Measurements from ENCODE around the gene RNF168.
"Not testable (repeated sequence)": the region's sequence is repeated elsewhere in the genome, so short reads cannot be mapped to it uniquely, and the experiment has no call there.

RNF168 gene

GRCh38 chr3:196503196-196504076, at the start of gene RNF168:
Gene RNF168, minus strand, starts transcription at chr3:196503768. Its CDS starts 595 bp downstream, at chr3:196503173.
- DNase-seq (ENCODE audit: low read depth), result peak; percentile 89

DNA sequence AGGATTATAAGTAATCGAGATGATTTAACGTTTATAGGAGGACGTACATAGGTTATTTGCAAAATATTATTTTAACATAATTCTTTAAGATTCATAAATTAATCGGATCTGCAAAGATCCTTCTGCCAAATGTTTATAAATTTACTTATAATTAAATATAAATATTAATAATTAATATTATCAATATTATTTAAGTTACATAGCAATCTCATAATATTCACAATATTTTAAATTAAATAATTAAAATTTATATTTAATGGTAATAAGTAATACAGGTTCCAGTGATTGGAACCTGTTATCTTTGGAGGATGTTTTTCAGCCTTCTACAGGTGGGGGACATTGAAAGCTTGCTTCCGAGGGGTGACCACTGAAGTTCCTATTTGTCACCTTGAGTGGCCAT, 48.7 kb upstream of the RNF168 start:
- DNase-seq (ENCODE audit: low read depth), result no peak

DNA sequence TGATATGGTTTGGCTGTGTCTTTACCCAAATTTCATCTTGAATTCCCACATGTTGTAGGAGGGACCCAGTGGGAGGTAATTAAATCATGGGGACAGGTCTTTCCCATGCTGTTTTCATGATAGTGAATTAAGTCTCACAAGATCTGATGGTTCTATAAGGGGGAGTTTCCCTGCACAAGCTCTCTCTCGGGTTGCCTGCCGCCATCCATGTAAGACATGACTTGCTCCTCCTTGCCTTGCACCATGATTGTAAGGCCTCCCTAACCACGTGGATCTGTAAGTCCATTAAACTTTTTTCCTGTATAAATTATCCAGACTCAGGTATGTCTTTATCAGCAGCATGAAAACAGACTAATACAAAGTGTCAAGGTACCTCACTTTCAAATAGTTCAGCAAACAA, 46.6 kb upstream of the RNF168 start:
- DNase-seq (ENCODE audit: low read depth), result not testable (repeated sequence)

- DNase-seq (ENCODE audit: low read depth), result not testable (repeated sequence)
Measured at GRCh38 chr3:196549312-196549711, 45.7 kb upstream of the RNF168 start.

- DNase-seq (ENCODE audit: low read depth), result no peak
Measured at GRCh38 chr3:196547067-196547466, 43.5 kb upstream of the RNF168 start.

DNA sequence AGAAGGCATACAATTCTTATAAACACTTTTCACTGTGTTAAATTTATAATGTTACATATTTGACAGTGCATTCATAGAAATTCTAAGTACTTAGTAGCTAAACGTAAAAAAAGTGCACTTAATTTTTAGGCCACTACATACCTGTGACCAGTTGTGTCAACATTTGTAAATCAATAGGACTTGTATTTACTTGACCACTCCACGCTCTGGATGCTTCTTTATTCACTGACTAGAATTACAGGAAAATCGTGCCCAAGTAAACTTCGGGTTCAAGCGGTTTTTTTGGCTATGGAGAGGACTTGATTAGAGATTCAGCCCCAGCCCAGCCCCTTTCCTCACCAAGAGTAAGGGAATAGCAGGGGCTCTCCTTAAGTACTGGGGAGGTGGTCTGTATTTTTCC, 43.0 kb upstream of the RNF168 start:
- DNase-seq (ENCODE audit: low read depth), result no peak

DNA sequence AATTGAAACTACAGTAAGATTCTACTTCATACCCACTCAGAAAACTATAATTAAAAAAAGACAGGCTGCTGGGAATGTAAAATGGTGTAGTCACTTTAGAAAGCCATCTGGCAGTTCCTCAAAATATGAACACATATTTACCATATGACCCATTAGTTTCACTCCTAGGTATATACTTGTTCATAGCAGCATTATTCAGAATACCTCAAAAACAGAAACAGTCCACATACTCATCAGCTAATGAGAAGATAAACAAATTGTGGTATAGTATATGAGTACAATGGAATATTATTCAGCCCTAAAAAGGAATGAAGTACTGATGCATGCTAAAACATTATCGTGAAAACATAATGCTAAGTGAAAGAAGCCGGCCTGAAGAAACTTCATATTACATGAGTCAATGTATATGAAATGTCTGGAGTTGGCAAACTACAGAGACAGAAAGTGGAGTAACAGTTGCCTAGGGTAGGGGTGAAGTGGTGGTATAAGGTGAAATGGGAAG, 41.0 kb upstream of the RNF168 start:
- DNase-seq (ENCODE audit: low read depth), result no peak

DNA sequence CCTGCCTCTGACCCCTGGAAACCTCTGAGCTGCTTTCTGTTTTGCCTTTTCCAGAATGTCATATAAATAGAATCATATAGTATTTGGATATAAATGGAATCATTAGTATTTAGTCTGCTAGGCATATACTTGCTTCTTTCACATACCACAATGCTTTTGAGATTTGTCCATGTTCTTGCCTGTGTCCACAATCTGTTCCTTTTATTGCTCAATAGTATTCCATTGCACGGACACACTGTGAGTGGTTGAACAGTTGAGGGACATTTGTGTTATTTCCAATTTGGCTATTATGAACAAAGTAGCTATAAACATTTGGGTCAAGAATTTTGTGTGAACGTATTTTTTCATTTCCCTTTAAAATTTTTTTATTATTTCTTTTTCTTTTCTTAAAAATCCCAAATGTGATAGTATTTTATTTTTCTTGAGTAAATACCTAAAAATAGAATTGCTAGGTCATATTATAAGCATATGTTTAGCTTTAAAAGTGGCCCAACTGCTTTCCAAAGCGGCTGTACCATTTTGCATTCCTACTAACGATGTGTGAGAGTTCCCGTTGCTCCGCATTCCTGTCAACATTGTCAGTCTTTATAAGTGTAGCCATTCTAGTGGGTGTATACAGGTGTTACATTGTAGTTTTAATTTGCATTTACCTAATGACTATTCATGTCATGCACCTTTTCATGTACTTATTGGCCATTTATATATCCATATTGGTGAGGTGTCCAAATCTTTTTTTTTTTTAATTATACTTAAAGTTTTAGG, 38.3 kb upstream of the RNF168 start:
- no peak for DNase-seq (ENCODE audit: low read depth)

GRCh38 chr3:196537319-196537984, 33.9 kb upstream of the RNF168 start:
- peak; percentile 15 for DNase-seq (ENCODE audit: low read depth)

GRCh38 chr3:196533260-196533681, 29.7 kb upstream of the RNF168 start:
- no peak for DNase-seq (ENCODE audit: low read depth)

DNA sequence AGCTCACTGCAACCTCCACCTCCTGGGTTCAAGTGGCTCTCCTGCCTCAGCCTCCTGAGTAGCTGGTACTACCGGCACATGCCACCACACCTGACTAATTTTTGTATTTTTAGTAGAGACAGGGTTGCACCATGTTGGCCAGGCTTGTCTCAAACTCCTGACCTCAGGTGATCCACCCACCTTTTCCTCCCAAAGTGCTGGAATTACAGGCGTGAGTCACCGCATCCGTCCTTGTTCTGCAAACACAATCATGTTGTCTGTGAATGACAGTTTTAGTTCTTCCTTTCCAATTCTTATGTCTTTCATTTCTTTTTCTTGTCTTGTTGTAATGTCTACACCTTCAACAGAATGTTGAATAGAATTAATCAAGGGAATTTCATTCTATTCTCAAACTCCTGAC, 27.9 kb upstream of the RNF168 start:
- DNase-seq (ENCODE audit: low read depth), result no peak

GRCh38 chr3:196528639-196529233, 25.2 kb upstream of the RNF168 start:
- DNase-seq (ENCODE audit: low read depth), result peak; percentile 64

DNA sequence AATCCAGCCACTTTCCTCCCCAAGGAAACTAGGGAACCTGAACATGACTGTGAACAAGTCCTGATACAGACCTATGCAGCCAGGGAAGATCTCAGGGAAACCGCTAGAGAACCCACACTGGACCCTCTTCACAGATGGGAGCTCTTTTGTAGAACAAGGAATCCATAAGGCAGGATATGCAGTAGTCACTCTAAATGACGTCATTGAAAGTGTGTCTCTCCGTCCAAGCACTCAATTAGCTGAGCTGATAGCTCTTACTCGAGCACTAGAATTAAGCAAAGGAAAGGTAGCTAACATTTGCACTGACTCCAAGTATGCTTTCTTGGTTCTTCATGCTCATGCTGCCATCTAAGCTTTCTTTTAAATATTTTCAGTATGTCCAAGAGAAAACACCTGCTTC, 21.6 kb upstream of the RNF168 start:
- DNase-seq (ENCODE audit: low read depth), result no peak

DNA sequence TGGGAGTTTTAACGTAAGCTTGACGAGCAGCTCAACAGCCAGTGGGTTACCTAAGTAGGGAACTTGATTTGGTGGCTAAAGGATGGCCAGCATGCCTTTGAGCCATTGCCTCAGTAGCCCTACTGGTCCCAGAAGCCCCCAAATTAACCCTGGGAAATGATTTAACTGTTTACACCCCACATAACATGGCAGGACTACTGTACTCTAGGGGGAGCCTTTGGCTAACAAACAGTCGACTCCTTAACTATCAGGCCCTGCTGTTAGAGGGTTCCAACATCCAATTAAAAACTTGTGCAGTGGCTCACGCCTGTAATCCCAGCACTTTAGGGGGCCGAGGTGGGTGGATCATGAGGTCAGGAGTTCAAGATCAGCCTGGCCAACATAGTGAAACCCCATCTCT, 21.0 kb upstream of the RNF168 start:
- DNase-seq (ENCODE audit: low read depth), result no peak

DNA sequence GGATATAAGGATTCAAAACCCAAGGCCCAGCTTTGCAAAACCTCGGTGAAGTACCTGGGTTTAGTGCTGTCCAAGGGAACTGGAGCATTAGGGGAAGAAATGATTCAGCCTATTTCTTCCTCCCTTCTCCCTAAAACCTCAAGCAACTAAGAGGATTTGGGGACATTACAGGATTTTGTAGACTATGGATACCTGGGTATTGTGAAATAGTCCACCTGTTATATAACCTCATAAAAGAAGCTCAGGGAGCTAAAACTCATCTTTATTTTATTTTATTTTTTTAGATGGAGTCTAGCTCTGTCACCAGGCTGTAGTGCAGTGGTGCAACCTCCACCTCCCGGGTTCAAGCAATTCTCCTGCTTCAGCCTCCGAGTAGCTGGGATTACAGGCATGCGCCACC, 20.3 kb upstream of the RNF168 start:
- DNase-seq (ENCODE audit: low read depth), result no peak

DNA sequence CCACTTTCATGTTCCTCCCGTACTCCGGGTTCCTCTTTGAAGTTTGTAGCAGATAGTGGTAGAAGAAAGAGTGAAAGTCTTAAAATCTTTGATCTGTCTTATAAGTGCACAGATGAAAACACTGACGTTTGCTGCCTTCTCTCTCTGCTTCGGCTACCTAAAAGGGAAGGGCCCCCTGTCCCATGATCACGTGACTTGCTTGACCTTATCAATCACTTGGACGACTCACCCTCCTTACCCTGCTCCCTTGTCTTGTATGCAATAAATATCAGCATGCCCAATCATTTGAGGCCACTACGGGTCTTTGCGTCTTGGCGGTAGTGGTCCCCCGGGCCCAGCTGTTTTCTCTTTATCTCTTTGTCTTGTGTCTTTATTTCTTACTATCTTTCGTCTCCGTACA, 17.7 kb upstream of the RNF168 start:
- DNase-seq (ENCODE audit: low read depth), result not testable (repeated sequence)

DNA sequence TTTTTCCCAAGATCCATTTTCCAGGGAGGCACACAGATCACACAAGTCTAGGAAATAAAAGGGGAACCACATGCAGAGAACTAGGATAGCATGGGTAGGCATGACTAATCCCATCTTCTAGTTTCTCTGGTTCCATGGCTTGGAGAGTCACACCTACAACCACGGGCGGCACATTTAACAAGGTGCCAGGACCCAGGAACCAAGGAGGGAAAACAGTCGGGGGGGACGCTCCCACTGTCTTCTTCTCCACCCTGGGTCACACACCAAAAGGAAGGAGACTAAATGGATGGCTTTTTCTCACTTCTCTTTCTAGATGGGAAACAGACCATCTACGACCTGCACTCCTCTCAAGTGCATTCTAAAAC, 16.1 kb upstream of the RNF168 start:
- no peak for DNase-seq (ENCODE audit: low read depth)

DNA sequence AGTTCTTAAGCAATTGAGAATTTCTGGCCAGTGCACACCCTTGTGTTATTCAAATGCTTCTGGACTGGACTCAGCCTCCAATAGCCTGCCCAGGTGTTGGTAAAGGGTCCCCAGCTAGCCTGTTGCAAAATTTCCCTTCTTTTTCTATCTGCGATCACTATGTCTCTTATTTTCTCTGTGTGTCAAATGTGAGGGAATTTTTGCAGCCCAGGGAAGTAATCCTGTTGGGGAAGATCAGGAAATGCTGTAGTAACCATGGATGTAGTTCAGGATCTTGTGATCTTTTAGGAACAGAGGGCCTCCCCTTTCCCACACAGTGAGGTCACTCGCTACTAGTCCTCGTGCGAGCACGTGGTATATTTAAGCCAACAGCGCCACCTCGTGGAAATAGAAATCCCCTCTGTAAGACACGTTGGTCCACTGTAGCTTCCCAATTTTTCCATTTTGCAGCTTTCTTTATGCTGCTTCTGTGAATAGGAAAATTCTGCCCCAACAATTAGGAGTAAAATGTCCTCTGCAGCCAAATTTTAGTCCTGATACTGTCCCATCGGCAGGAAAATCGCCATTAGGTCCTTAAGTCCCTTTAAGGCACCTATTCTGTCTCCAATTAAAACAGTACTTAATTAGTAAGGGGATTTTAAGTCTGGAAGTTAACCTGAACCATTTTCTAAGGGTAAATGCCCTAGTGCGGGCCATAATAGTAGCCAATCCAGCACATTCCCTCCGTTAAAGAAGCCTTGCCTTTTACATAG, 15.6 kb upstream of the RNF168 start:
- DNase-seq (ENCODE audit: low read depth), result no peak

DNA sequence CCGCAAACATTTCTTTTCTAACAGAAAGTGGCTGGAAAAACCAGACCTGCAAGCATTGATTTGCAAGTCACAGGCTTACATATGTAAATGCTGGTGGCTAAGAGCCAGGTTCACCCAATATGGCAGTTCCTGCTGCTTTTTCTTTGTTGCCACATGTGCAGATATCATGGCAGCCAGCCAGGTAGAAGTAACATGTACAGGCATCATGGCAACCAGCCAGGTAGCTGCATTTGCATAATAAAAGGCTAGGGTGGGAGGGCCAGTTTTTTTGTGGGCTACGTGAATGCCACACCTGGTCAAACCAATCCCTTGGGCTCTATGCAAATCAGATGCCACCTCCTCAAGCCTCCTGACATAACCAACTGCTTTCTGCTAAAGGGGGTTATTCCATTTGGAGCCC, 14.4 kb upstream of the RNF168 start:
- no peak for DNase-seq (ENCODE audit: low read depth)

- no peak for DNase-seq (ENCODE audit: low read depth)
Measured at GRCh38 chr3:196517162-196517800, 13.7 kb upstream of the RNF168 start.
